ENCODE data around the gene TARBP1. TPM values are rescaled to one million over a fixed set of nuclear protein-coding genes. Genes with fewer than 3 reads are reported as not detected.

Gene TARBP1
- total and polyA plus RNA-seq, 2 of the 8 experiments (the other 6 are each of a cell fraction or from before 2014, with no cell fraction given): 21.9 to 32.3 TPM

- TF ChIP-seq CHD7 (IDR thresholded peaks at IDR 0.05; ENCODE audit: insufficient replicate concordance, low read length) (no peak), PHF8 (conservative IDR thresholded peaks at IDR 0.05; ENCODE audit: low read depth, low read length) (no peak), POLR2A (IDR thresholded peaks at IDR 0.05; ENCODE audit: control extremely low read depth in 1 of 2, low read depth in 2 of 2, low read length in 2 of 2) (no peak), ATF3 (IDR thresholded peaks at IDR 0.05; ENCODE audit: insufficient read depth, low read depth, low read length) (no peak), CTBP2 (IDR thresholded peaks at IDR 0.05; ENCODE audit: borderline replicate concordance, insufficient read depth, insufficient read length, low read length) (no peak), RBBP5 (IDR thresholded peaks at IDR 0.05; ENCODE audit: borderline replicate concordance, low read depth, low read length) (no peak), RXRA (IDR thresholded peaks at IDR 0.05; ENCODE audit: insufficient read depth, low read depth, low read length) (no peak), CTCF (IDR thresholded peaks at IDR 0.05; ENCODE audit: control extremely low read depth in 1 of 3, insufficient read depth in 1 of 3, low read depth in 1 of 3, low read length in 3 of 3) (no peak)
Measured at GRCh38 chr1:234342774-234343173, 136.2 kb downstream of the TARBP1 start (continued).
